ENCODE results near the gene PIK3CB. TPM values are rescaled to one million over a fixed set of nuclear protein-coding genes. Genes with fewer than 3 reads are reported as not detected.
A peak's percentile ranks its signal among the peaks of the same experiment; 100 is the strongest.

Gene PIK3CB
- total and polyA plus RNA-seq, 5 experiments from 2014 or later, result 8.9 to 34.2 (median 13.4) TPM

- no peak for DNase-seq
- Mint-ChIP-seq H3K36me3 (peaks cover 28 to 42% (median 30%) of the 10 kb centered on the region in 3 donors), H3K9me3 (peaks cover 18 to 83% (median 41%) of the 10 kb centered on the region in 9 donors), H3K4me3 (no peak overlapping the region), H3K27me3 (no peaks in the 10 kb centered on the region), H3K27ac (no peak overlapping the region), H3K4me1 (no peaks in the 10 kb centered on the region)
- POLR2A ChIA-PET, result no interaction called here
- ATAC-seq, result no peak
These were observed 188.2 kb downstream of the PIK3CB start for GRCh38 chr3:138646513-138646912.

GRCh38 chr3:138646008-138646407 lies 188.7 kb downstream of the PIK3CB start:
- POLR2A ChIA-PET, result no interaction called here
- DNase-seq, result no peak
- H3K4me1 Mint-ChIP-seq, result no peaks in the 10 kb centered on the region
- peaks cover 25 to 37% (median 28%) of the 10 kb centered on the region in 3 donors for H3K36me3 Mint-ChIP-seq
- peak overlapping the region in 1 of 10 donors; percentile 7 for H3K27ac Mint-ChIP-seq
- H3K4me3 Mint-ChIP-seq, result no peak overlapping the region
- no peaks in the 10 kb centered on the region for H3K27me3 Mint-ChIP-seq
- no peak for ATAC-seq
- peaks cover 18 to 79% (median 42%) of the 10 kb centered on the region in 9 donors for H3K9me3 Mint-ChIP-seq

- no peaks in the 10 kb centered on the region for H3K27me3 Mint-ChIP-seq
- POLR2A ChIA-PET, result no interaction called here
- DNase-seq (no peak), ATAC-seq (no peak)
- no peaks in the 10 kb centered on the region for H3K4me1 Mint-ChIP-seq
- no peak overlapping the region for H3K4me3 Mint-ChIP-seq
- H3K9me3 Mint-ChIP-seq, result peaks cover 19 to 92% (median 60%) of the 10 kb centered on the region in 9 donors
- H3K27ac Mint-ChIP-seq, result no peak overlapping the region
- H3K36me3 Mint-ChIP-seq, result peaks cover 2 to 24% (median 15%) of the 10 kb centered on the region in 3 donors
These were observed 191.8 kb downstream of the PIK3CB start for GRCh38 chr3:138642927-138643253.

- DNase-seq (no peak), ATAC-seq (no peak)
- Mint-ChIP-seq H3K4me3 (no peak overlapping the region), H3K36me3 (peaks cover 0 to 29% (median 15%) of the 10 kb centered on the region in 3 donors), H3K4me1 (no peaks in the 10 kb centered on the region), H3K9me3 (peaks cover 19 to 92% (median 64%) of the 10 kb centered on the region in 9 donors), H3K27me3 (no peaks in the 10 kb centered on the region), H3K27ac (no peak overlapping the region)
- POLR2A ChIA-PET, result no interaction called here
These were observed 192.4 kb downstream of the PIK3CB start for GRCh38 chr3:138642226-138642926.

- Mint-ChIP-seq H3K9me3 (peaks cover 14 to 75% (median 53%) of the 10 kb centered on the region in 9 donors), H3K27me3 (no peaks in the 10 kb centered on the region), H3K36me3 (peaks cover 3 to 24% (median 20%) of the 10 kb centered on the region in 3 donors), H3K4me1 (no peaks in the 10 kb centered on the region), H3K4me3 (no peak overlapping the region), H3K27ac (no peak overlapping the region)
- no peak for DNase-seq
- no peak for ATAC-seq
- POLR2A ChIA-PET, result no interaction called here
These were observed 194.2 kb downstream of the PIK3CB start for GRCh38 chr3:138640537-138640936.

GRCh38 chr3:138638641-138639040 lies 196.1 kb downstream of the PIK3CB start:
- H3K27ac Mint-ChIP-seq, result no peak overlapping the region
- H3K36me3 Mint-ChIP-seq, result peaks cover 7 to 24% (median 18%) of the 10 kb centered on the region in 3 donors
- no peak for DNase-seq
- no peaks in the 10 kb centered on the region for H3K27me3 Mint-ChIP-seq
- ATAC-seq, result no peak
- peaks cover 11 to 56% (median 35%) of the 10 kb centered on the region in 9 donors for H3K9me3 Mint-ChIP-seq
- H3K4me1 Mint-ChIP-seq, result no peaks in the 10 kb centered on the region
- POLR2A ChIA-PET, result no interaction called here
- no peak overlapping the region for H3K4me3 Mint-ChIP-seq

GRCh38 chr3:138629526-138629925 lies 205.2 kb downstream of the PIK3CB start:
- H3K27ac Mint-ChIP-seq, result peak overlapping the region in 1 of 10 donors; percentile 82
- no peaks in the 10 kb centered on the region for H3K9me3 Mint-ChIP-seq
- no peak for ATAC-seq
- DNase-seq, result no peak
- POLR2A ChIA-PET, result no interaction called here
- no peaks in the 10 kb centered on the region for H3K4me1 Mint-ChIP-seq
- H3K4me3 Mint-ChIP-seq, result no peak overlapping the region
- H3K27me3 Mint-ChIP-seq, result no peaks in the 10 kb centered on the region
- peaks cover 5 to 46% (median 38%) of the 10 kb centered on the region in 3 donors for H3K36me3 Mint-ChIP-seq

- ATAC-seq, result no peak
- peaks cover 5 to 49% (median 34%) of the 10 kb centered on the region in 3 donors for H3K36me3 Mint-ChIP-seq
- H3K9me3 Mint-ChIP-seq, result no peaks in the 10 kb centered on the region
- H3K4me1 Mint-ChIP-seq, result no peaks in the 10 kb centered on the region
- no peak for DNase-seq
- no peak overlapping the region for H3K27ac Mint-ChIP-seq
- H3K4me3 Mint-ChIP-seq, result no peak overlapping the region
- no peaks in the 10 kb centered on the region for H3K27me3 Mint-ChIP-seq
- POLR2A ChIA-PET, result no interaction called here
These were observed 208.9 kb downstream of the PIK3CB start for GRCh38 chr3:138625707-138626365.

GRCh38 chr3:138624518-138624917 lies 210.2 kb downstream of the PIK3CB start:
- Mint-ChIP-seq H3K4me1 (no peaks in the 10 kb centered on the region), H3K27me3 (no peaks in the 10 kb centered on the region), H3K27ac (no peak overlapping the region), H3K4me3 (no peak overlapping the region), H3K9me3 (no peaks in the 10 kb centered on the region), H3K36me3 (peaks cover 5 to 40% (median 27%) of the 10 kb centered on the region in 3 donors)
- POLR2A ChIA-PET, result no interaction called here
- ATAC-seq, result no peak
- DNase-seq, result no peak

GRCh38 chr3:138620431-138620830 lies 214.3 kb downstream of the PIK3CB start:
- POLR2A ChIA-PET, result no interaction called here
- H3K27me3 Mint-ChIP-seq, result no peaks in the 10 kb centered on the region
- H3K27ac Mint-ChIP-seq, result no peak overlapping the region
- no peaks in the 10 kb centered on the region for H3K9me3 Mint-ChIP-seq
- ATAC-seq (no peak), DNase-seq (no peak)
- peaks cover 0 to 5% (median 0%) of the 10 kb centered on the region in 4 donors for H3K4me1 Mint-ChIP-seq
- H3K4me3 Mint-ChIP-seq, result no peak overlapping the region
- peaks cover 0 to 23% (median 8%) of the 10 kb centered on the region in 3 donors for H3K36me3 Mint-ChIP-seq

GRCh38 chr3:138615462-138615861 lies 219.3 kb downstream of the PIK3CB start:
- peaks cover 0 to 12% (median 2%) of the 10 kb centered on the region in 4 donors for H3K4me1 Mint-ChIP-seq
- POLR2A ChIA-PET, result interaction anchor here (0.5 kb wide), 1 partner anchor 24 kb away, joined by 6 read pairs; no protein-coding TSS in a partner anchor
- no peak overlapping the region for H3K27ac Mint-ChIP-seq
- no peaks in the 10 kb centered on the region for H3K27me3 Mint-ChIP-seq
- H3K4me3 Mint-ChIP-seq, result no peak overlapping the region
- H3K9me3 Mint-ChIP-seq, result no peaks in the 10 kb centered on the region
- ATAC-seq (no peak), DNase-seq (no peak)
- peaks cover 0 to 1% (median 0%) of the 10 kb centered on the region in 3 donors for H3K36me3 Mint-ChIP-seq

GRCh38 chr3:138609898-138610266 lies 224.8 kb downstream of the PIK3CB start:
- peaks cover 10 to 26% (median 22%) of the 10 kb centered on the region in 4 donors for H3K4me1 Mint-ChIP-seq
- DNase-seq (no peak), ATAC-seq (no peak)
- POLR2A ChIA-PET, result interaction anchor here (0.6 to 3.9 kb wide), 11 partner anchors 12 to 1857 kb away, joined by 3 to 53 read pairs (median 4); partner anchors contain the start of genes ARMC8, CEP70, DBR1 and PIK3CB
- peaks cover 0 to 2% (median 0%) of the 10 kb centered on the region in 3 donors for H3K36me3 Mint-ChIP-seq
- peaks cover 0 to 4% (median 0%) of the 10 kb centered on the region in 9 donors for H3K9me3 Mint-ChIP-seq
- H3K4me3 Mint-ChIP-seq, result peak overlapping the region; percentile 79 to 99 (median 92)
- peaks cover 0 to 6% (median 0%) of the 10 kb centered on the region in 5 donors for H3K27me3 Mint-ChIP-seq
- peak overlapping the region; percentile 90 to 100 (median 97) for H3K27ac Mint-ChIP-seq

Measured in naive thymus-derived CD8-positive, alpha-beta T cell (primary cell).